HG03520 (cell line): Measurements from ENCODE around the gene IFIH1.

ENCODE experiments used
- ATAC-seq: cut with Tn5 transposase; IDR thresholded peaks from one replicate; pipeline ENCODE4 v1.9.1; 2021; ENCODE audit warnings: mild to moderate bottlenecking, moderate library complexity; ENCODE audit not compliant: unreplicated experiment

Gene IFIH1

GRCh38 chr2:162219426-162219825 is 99.1 kb downstream of the IFIH1 start:
- ATAC-seq = no peak

DNA sequence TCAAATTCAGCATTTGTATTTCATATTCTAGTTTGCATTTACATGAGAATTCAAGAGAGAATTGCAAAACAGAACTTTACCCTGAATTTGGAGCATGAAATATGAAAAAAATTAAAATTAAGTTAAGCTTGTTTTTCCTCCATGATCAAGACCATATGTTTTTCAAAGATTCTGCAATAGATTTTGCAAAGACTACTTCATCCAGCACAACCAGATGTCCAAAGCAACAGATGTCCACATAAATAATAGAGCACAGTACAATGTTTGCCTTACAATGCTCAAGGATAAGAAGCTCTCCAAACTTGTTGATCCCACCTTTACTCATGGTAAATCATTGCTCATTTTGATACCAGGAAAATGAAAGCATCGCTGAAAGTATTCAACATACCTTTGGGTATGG is 100.9 kb downstream of the IFIH1 start:
- no peak for ATAC-seq
